Right lobe of liver (tissue), 6 donors: ENCODE measurements around the gene SLC29A1. TPM values are rescaled to one million over a fixed set of nuclear protein-coding genes. Genes with fewer than 3 reads are reported as not detected.

Experiments
- ATAC-seq, 4 donors: fragments of 200-7000 bp; cut with Tn5 transposase; one replicate each; pipeline ENCODE4 v1.9.1; 2020; ENCODE audit warnings: mild to moderate bottlenecking in 4 of 4, moderate library complexity in 4 of 4
- DNase-seq, 3 donors: peaks; one replicate each; pipeline ENCODE4 v3.0.0-alpha.2; 2020
- H3K27ac ChIP-seq, 3 donors: fragments of 200-600 bp; one replicate each; pipeline ENCODE4 v1.8.0; 2022
- H3K27me3 ChIP-seq, 2 donors: fragments of 200-600 bp; one replicate each; pipeline ENCODE4 v1.8.0; 2022
- H3K36me3 ChIP-seq, 4 donors: fragments of 200-600 bp; sonication (generic) in 1 of 4; one replicate each; pipeline versions ENCODE4 v1.5.1 to v1.8.0; 2017 to 2022; ENCODE audit warnings: control low read depth in 1 of 4
- H3K4me1 ChIP-seq, 4 donors: fragments of 200-600 bp; sonication (generic) in 1 of 4; one replicate each; pipeline versions ENCODE4 v1.5.1 to v1.8.0; 2017 to 2022; ENCODE audit warnings: control low read depth in 1 of 4
- H3K4me3 ChIP-seq, 3 donors: fragments of 200-600 bp; one replicate each; pipeline ENCODE4 v1.8.0; 2022
- H3K9me3 ChIP-seq, 4 donors: fragments of 200-600 bp; sonication (generic) in 1 of 4; one replicate each; pipeline versions ENCODE4 v1.5.1 to v1.8.0; 2017 to 2022; ENCODE audit warnings: control low read depth in 1 of 4
- POLR2A ChIP-seq: fragments of 450-650 bp; IDR thresholded peaks from one replicate; pipeline ENCODE4 v1.6.1; 2017; ENCODE audit warnings: antibody characterized with exemption, mild to moderate bottlenecking
- WGBS: methylation state at CpG from one replicate; pipeline ENCODE4 v1.1.6; 2018; ENCODE audit warnings: low coverage, low lambda C conversion rate; ENCODE audit not compliant: insufficient coverage; ENCODE audit errors: missing lambda C conversion rate; 5-methylcytosine and 5-hydroxymethylcytosine counted together
- intact Hi-C, 2 donors: fragments of 100-400 bp; cut with DNase I; formaldehyde crosslinking; loops; one replicate each; pipeline versions ENCODE4 v1.11.2 to v1.14.1; 2022
- total RNA-seq, 6 experiments: library from RNA; depleted of rRNA in 2 of 6; stranded (reverse); fragments of >200 nt in 2 of 6; fragmentation: NEBNext Ultra II Directional in 3 of 6; extraction: Animal tissue kit (Norgen Biotek cat#: 25700) in 3 of 6; gene quantifications; one replicate each; pipeline versions ENCODE4 v1.1.0 to v1.2.4, GENCODE V29; 2016 to 2023
- TF ChIP-seq, protein P1 (sequence below), 4 donors: fragments of 200-600 bp in 3 of 4; fragments of 450-650 bp in 1 of 4; IDR thresholded peaks; one replicate each; pipeline versions ENCODE4 v1.5.1 to v1.8.0; 2016 to 2022; ENCODE audit warnings: antibody characterized with exemption in 4 of 4, mild to moderate bottlenecking in 2 of 4
- donor health status: DM: no; HTN: yes; CAD: no.
- donor health status: DM: no; HTN: no; CAD: no.
- donor health status: DM: no; HTN: no; CAD: no.
- donor health status: DM: no; HTN: yes; CAD: no.
- donor health status: DM: no; HTN: yes; CAD: no.

The SLC29A1 gene
- total RNA-seq, 6 experiments from 2014 or later = 27.4 to 51.3 (median 31.4) TPM

GRCh38 chr6:44188819-44189218, 34.6 kb upstream of the SLC29A1 start:
- ATAC-seq (no peak), DNase-seq (no peak)
- Histone ChIP-seq H3K36me3 (no peaks in the 10 kb centered on the region), H3K9me3 (no peaks in the 10 kb centered on the region), H3K4me1 (no peaks in the 10 kb centered on the region), H3K27me3 (no peaks in the 10 kb centered on the region), H3K4me3 (no peak overlapping the region), H3K27ac (no peak overlapping the region)
- intact Hi-C loops = no loop called here
- 71% methylated on average over 2 of the region's 2 CpGs for WGBS
- no peak for TF ChIP-seq POLR2A
- TF ChIP-seq, protein P1, sequence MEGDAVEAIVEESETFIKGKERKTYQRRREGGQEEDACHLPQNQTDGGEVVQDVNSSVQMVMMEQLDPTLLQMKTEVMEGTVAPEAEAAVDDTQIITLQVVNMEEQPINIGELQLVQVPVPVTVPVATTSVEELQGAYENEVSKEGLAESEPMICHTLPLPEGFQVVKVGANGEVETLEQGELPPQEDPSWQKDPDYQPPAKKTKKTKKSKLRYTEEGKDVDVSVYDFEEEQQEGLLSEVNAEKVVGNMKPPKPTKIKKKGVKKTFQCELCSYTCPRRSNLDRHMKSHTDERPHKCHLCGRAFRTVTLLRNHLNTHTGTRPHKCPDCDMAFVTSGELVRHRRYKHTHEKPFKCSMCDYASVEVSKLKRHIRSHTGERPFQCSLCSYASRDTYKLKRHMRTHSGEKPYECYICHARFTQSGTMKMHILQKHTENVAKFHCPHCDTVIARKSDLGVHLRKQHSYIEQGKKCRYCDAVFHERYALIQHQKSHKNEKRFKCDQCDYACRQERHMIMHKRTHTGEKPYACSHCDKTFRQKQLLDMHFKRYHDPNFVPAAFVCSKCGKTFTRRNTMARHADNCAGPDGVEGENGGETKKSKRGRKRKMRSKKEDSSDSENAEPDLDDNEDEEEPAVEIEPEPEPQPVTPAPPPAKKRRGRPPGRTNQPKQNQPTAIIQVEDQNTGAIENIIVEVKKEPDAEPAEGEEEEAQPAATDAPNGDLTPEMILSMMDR (IDR thresholded peaks at IDR 0.05) = no peak

DNA sequence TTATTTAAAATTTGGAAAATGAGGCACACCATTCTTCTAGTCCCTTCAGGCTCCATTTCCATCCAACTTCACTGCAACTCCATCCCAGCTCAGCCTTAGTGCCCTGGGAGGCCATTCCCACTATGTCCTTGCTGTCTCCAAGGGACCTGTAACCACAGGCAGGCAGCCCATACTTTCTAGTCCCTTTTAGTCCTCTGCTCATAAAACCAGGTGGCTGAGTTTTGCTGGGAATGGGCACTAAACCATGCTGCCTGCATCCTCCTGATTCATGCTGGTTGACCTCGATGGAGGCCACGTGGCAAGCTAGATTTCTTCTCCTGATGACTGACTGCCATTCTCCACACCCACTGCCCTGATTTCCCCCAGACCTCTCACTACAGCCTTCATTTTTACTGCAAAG, 34.1 kb upstream of the SLC29A1 start:
- no peaks in the 10 kb centered on the region for H3K4me1 ChIP-seq
- no peaks in the 10 kb centered on the region for H3K27me3 ChIP-seq
- DNase-seq (no peak), ATAC-seq (no peak)
- no peak for TF ChIP-seq POLR2A
- TF ChIP-seq, protein P1 (IDR thresholded peaks at IDR 0.05) = no peak
- H3K9me3 ChIP-seq = no peaks in the 10 kb centered on the region
- 89% methylated on average over 2 of the region's 2 CpGs for WGBS
- intact Hi-C loops = no loop called here
- H3K4me3 ChIP-seq = no peak overlapping the region
- H3K27ac ChIP-seq = no peak overlapping the region
- no peaks in the 10 kb centered on the region for H3K36me3 ChIP-seq

DNA sequence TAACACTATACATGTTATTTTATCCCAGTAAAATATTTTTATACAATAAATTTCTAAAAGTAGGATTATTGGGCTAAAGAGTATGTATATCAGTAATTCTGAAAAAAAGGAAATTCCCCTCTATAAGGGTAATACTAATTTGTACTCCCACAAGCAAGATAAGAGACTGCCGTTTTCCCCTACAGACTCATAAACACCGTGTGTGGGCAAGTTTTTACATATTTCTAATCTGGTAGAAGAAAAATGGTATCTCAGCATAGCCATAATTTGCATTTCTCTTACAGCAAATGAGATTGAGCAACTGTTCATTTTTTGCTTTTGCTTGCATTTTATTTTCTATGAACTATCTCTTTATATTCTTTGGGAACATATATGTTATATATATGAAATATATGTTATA, 32.7 kb upstream of the SLC29A1 start:
- H3K9me3 ChIP-seq = no peaks in the 10 kb centered on the region
- no peak for DNase-seq
- no peaks in the 10 kb centered on the region for H3K27me3 ChIP-seq
- no peak overlapping the region for H3K4me3 ChIP-seq
- TF ChIP-seq, protein P1 (IDR thresholded peaks at IDR 0.05) = no peak
- no peak for TF ChIP-seq POLR2A
- no peak for ATAC-seq
- no peaks in the 10 kb centered on the region for H3K4me1 ChIP-seq
- intact Hi-C loops = no loop called here
- no peaks in the 10 kb centered on the region for H3K36me3 ChIP-seq
- no peak overlapping the region for H3K27ac ChIP-seq
- 33% methylated on average over 2 of the region's 2 CpGs for WGBS

GRCh38 chr6:44192428-44193041, 30.9 kb upstream of the SLC29A1 start:
- Histone ChIP-seq H3K9me3 (no peaks in the 10 kb centered on the region), H3K27ac (no peak overlapping the region), H3K4me3 (no peak overlapping the region), H3K27me3 (no peaks in the 10 kb centered on the region), H3K4me1 (no peaks in the 10 kb centered on the region), H3K36me3 (no peaks in the 10 kb centered on the region)
- intact Hi-C loops = no loop called here
- no peak for TF ChIP-seq POLR2A
- 60% methylated on average over 5 of the region's 10 CpGs for WGBS
- ATAC-seq = peak; percentile 43 to 64 (median 58)
- DNase-seq = no peak

- 85% methylated on average over 7 of the region's 8 CpGs for WGBS
- no peak overlapping the region for H3K4me3 ChIP-seq
Measured at GRCh38 chr6:44193307-44193910, 30.0 kb upstream of the SLC29A1 start.

More at GRCh38 chr6:44193307-44193910, 30.0 kb upstream of the SLC29A1 start:
- no peak for DNase-seq
- H3K36me3 ChIP-seq = no peaks in the 10 kb centered on the region
- intact Hi-C loops = no loop called here
- no peaks in the 10 kb centered on the region for H3K27me3 ChIP-seq
- TF ChIP-seq, protein P1 (IDR thresholded peaks at IDR 0.05) = no peak
- TF ChIP-seq POLR2A = no peak
- H3K27ac ChIP-seq = no peak overlapping the region
- H3K4me1 ChIP-seq = no peaks in the 10 kb centered on the region
- ATAC-seq = no peak
- no peaks in the 10 kb centered on the region for H3K9me3 ChIP-seq
